NCI-H1092 treated with DMSO at 0.1 percent for 48 hours (cell line): ENCODE results near the gene ROR2.

Source experiments
- DNase-seq: peaks from one replicate; lab custom pipeline; 2025; lab: John Stamatoyannopoulos, UW

The ROR2 gene

GRCh38 chr9:91948597-91949391, 1.2 kb downstream of the ROR2 start:
- DNase-seq: peak; percentile 16

GRCh38 chr9:91948101-91948596, 1.9 kb downstream of the ROR2 start:
- no peak for DNase-seq

- DNase-seq: no peak
These were observed 3.2 kb downstream of the ROR2 start for GRCh38 chr9:91946653-91947488.

GRCh38 chr9:91946196-91946595, 3.8 kb downstream of the ROR2 start:
- no peak for DNase-seq

GRCh38 chr9:91945277-91946085, 4.5 kb downstream of the ROR2 start:
- DNase-seq: peak; percentile 8

GRCh38 chr9:91944711-91945110, 5.3 kb downstream of the ROR2 start:
- DNase-seq: no peak

GRCh38 chr9:91943478-91944470, 6.3 kb downstream of the ROR2 start:
- no peak for DNase-seq

GRCh38 chr9:91942201-91942600, 7.8 kb downstream of the ROR2 start:
- no peak for DNase-seq

DNA sequence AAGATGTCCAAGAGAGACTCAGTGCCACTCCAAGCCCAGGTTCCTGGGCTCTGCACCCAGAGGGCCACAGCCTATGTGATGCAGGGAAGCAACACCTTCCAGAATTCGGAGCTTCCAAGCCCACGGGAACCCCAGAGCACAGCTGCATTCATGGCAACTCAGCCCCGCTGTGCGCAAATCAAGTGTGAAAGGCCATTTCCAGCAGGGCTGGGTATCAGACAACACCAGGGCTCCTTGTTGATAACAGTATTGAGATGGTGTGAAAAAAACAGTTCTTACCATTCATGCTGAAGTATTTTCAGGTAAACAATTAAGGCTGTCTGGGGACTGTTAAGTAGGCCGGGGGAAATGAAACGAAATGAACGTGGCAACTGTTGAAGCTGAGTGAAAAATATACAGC, 10.1 kb downstream of the ROR2 start:
- no peak for DNase-seq

DNA sequence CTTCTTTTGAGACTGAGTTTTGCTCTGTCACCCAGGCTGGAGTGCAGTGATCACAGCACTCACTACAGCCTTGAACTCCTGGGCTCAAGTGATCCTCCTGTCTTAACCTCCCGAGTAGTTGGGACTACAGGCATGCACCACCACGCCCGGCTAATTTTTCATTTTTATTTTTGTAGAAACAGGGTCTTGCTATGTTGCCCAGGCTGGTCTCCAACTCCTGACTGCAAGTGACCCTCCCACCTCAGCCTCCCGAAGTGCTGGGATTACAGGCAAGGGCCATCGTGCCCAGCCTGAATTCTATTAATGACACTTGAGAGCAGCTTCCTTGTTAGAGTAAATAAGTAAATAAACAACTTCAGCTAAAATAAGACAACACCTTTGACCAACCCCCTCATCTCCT, 12.3 kb downstream of the ROR2 start:
- no peak for DNase-seq

- no peak for DNase-seq
These were observed 13.0 kb downstream of the ROR2 start for GRCh38 chr9:91937056-91937455.

GRCh38 chr9:91935805-91936514, 14.1 kb downstream of the ROR2 start:
- no peak for DNase-seq

DNA sequence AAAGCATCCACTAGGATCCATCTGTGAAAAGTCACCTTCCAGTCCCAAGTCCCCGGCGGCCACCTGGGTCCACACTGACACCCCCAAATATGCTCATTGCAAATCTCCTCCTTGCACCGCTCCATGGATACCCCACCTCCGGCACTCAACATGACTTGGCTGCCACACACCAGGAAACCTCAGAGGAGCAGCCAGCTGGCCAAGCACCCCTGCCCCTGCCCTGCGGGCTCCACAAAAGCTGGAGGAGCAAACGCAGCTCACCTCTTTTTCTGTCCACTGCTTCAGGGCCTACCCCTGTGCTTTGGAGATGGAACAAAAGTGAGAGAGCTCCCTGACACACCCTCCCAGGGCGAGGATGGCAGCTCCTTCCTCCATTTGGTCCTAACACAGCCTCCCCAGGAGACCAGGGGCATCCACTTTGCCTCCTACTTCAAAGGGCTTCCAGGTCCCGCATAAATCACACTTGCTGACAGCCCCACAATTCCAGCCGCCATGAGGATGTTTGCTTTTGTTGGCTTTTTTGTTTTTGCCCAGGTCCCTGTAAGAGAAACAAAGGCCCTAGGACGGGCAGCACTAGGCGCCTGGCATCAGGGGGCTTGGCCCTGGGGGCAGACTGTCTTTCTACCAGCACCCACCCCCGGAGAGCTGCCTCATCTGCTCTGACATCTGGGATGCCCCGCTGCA, 14.8 kb downstream of the ROR2 start:
- no peak for DNase-seq

- DNase-seq: no peak
These were observed 15.4 kb downstream of the ROR2 start for GRCh38 chr9:91934654-91935053.

GRCh38 chr9:91933556-91934352, 16.3 kb downstream of the ROR2 start:
- DNase-seq: no peak

GRCh38 chr9:91930475-91930874, 19.6 kb downstream of the ROR2 start:
- no peak for DNase-seq

DNA sequence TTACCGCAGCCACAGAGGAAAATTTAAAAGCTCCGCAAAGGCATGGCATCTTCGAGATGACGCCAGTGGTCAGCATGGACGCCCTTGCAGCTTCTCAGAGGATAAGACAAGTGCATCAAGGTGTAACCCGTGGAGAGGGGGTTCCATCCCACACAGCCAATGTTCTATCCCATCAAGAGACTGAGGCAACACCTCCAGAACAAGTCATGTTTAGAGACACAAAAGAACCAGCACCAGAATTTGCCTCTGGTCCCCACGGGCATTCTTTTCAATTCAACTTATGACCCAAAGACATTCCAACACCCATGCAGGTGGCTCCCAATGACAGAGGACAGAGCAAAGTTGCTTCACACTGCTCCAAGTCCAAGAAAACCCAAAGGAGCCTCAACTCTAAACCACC, 20.7 kb downstream of the ROR2 start:
- DNase-seq: no peak

GRCh38 chr9:91927922-91928510, 22.0 kb downstream of the ROR2 start:
- no peak for DNase-seq

- no peak for DNase-seq
These were observed 25.9 kb downstream of the ROR2 start for GRCh38 chr9:91924090-91924489.
